Measurements from ENCODE around the gene TBL1XR1.
"Not testable (repeated sequence)": the region's sequence is repeated elsewhere in the genome, so short reads cannot be mapped to it uniquely, and the experiment has no call there.

Gene TBL1XR1

DNA sequence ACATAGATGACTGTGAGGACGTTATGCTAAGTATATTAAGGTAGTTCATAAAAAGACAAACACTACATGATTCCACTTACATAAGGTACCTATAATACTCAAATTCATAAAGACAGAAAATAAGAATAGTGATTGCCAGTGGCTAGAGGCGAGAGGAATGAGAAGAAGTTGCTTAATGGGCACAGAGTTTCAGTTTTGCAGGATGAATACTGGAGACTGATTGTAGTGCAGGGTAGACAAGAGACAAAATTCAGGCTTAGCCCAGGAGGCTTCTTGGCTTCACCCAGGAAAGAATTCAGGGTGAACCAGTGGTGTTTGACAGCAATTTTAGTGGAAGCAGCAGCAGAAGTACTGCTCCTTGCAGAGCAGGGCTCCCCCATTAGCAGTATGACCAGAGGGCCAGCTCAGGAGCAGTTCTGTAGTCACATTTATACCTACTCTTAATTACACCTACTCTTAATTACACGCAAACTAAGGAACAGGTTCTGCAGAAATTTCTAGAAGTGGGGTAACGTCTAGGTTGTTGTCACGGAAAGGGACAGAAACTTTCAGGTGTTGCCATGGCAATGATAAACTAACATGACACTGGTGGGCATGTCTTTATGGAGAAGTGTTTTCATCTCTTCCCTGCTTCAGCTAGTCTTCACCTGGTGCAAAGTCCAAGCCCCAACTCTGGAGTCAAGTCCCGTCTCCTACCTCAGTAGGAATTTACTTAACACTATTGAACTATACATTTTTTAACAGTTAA is 55.2 kb downstream of the TBL1XR1 start:
- TF ChIP-seq, protein P1, sequence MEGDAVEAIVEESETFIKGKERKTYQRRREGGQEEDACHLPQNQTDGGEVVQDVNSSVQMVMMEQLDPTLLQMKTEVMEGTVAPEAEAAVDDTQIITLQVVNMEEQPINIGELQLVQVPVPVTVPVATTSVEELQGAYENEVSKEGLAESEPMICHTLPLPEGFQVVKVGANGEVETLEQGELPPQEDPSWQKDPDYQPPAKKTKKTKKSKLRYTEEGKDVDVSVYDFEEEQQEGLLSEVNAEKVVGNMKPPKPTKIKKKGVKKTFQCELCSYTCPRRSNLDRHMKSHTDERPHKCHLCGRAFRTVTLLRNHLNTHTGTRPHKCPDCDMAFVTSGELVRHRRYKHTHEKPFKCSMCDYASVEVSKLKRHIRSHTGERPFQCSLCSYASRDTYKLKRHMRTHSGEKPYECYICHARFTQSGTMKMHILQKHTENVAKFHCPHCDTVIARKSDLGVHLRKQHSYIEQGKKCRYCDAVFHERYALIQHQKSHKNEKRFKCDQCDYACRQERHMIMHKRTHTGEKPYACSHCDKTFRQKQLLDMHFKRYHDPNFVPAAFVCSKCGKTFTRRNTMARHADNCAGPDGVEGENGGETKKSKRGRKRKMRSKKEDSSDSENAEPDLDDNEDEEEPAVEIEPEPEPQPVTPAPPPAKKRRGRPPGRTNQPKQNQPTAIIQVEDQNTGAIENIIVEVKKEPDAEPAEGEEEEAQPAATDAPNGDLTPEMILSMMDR (IDR thresholded peaks at IDR 0.05; ENCODE audit: insufficient read depth, low read length, poor library complexity, severe bottlenecking) = no peak
- no peak for TF ChIP-seq EZH2phosphoT487 (conservative IDR thresholded peaks at IDR 0.05; ENCODE audit: low read length)
- Histone ChIP-seq H3K4me3 (ENCODE audit: insufficient read depth, low read length, poor library complexity, severe bottlenecking) (no peak overlapping the region), H3K79me2 (ENCODE audit: insufficient read depth, low read length) (peaks cover 100% of the 10 kb centered on the region), H4K20me1 (ENCODE audit: low read depth, low read length) (0 out of 2 replicates have a peak, but pooled peaks cover 8% of the 10 kb centered on the region), H3K9me2 (replicated peaks; ENCODE audit: insufficient read depth, low read length) (no peaks in the 10 kb centered on the region), H3K27me3 (ENCODE audit: low read length) (no peaks in the 10 kb centered on the region), H3F3A (ENCODE audit: insufficient read depth) (peaks cover 64% of the 10 kb centered on the region), H3K9me3 (ENCODE audit: insufficient read depth, low read length) (no peaks in the 10 kb centered on the region), H2AFZ (ENCODE audit: low read depth, low read length, severe bottlenecking) (no peak overlapping the region), H3K4me2 (ENCODE audit: low read depth, low read length, poor library complexity, severe bottlenecking) (peak overlapping the region; percentile 98), H3K9ac (ENCODE audit: low read length) (peak overlapping the region; percentile 26), H3K36me3 (ENCODE audit: low read length) (peaks cover 1% of the 10 kb centered on the region; the same call in 1 of the 2 replicates), H3K27ac (ENCODE audit: low read depth, low read length) (peak overlapping the region; percentile 94)

DNA sequence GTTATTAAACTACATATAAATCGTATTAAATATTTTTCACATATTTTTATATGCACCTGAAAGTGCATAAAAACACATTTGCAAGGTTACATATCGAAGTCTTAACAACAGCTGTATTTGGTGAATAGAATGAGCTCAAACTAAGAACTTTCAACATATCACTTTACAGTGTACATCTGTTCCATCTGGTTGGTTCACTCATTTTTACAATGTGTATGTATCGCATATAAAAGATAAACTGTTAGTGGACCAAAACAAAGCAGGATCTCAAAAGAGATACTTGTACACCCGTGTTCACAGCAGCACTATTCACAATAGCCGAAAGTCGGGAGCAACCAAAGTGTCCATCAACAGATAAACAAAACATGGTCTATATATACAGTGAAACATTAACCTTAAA is 55.8 kb downstream of the TBL1XR1 start:
- Histone ChIP-seq H3K9me3 (ENCODE audit: insufficient read depth, low read length) (no peaks in the 10 kb centered on the region), H2AFZ (ENCODE audit: low read depth, low read length, severe bottlenecking) (no peak overlapping the region), H3K27ac (ENCODE audit: low read depth, low read length) (peak overlapping the region; percentile 94), H3K9ac (ENCODE audit: low read length) (peak overlapping the region; percentile 26), H3F3A (ENCODE audit: insufficient read depth) (peaks cover 64% of the 10 kb centered on the region), H3K79me2 (ENCODE audit: insufficient read depth, low read length) (peaks cover 100% of the 10 kb centered on the region), H3K4me3 (ENCODE audit: insufficient read depth, low read length, poor library complexity, severe bottlenecking) (no peak overlapping the region), H3K27me3 (ENCODE audit: low read length) (no peaks in the 10 kb centered on the region), H3K4me2 (ENCODE audit: low read depth, low read length, poor library complexity, severe bottlenecking) (peak overlapping the region; percentile 98), H3K9me2 (replicated peaks; ENCODE audit: insufficient read depth, low read length) (no peaks in the 10 kb centered on the region), H4K20me1 (ENCODE audit: low read depth, low read length) (peaks cover 12% of the 10 kb centered on the region; the same call in 1 of the 2 replicates), H3K36me3 (ENCODE audit: low read length) (peaks cover 6% of the 10 kb centered on the region; the same call in 1 of the 2 replicates)
- TF ChIP-seq, protein P1 (IDR thresholded peaks at IDR 0.05; ENCODE audit: insufficient read depth, low read length, poor library complexity, severe bottlenecking) = no peak
- TF ChIP-seq EZH2phosphoT487 (conservative IDR thresholded peaks at IDR 0.05; ENCODE audit: low read length) = no peak

DNA sequence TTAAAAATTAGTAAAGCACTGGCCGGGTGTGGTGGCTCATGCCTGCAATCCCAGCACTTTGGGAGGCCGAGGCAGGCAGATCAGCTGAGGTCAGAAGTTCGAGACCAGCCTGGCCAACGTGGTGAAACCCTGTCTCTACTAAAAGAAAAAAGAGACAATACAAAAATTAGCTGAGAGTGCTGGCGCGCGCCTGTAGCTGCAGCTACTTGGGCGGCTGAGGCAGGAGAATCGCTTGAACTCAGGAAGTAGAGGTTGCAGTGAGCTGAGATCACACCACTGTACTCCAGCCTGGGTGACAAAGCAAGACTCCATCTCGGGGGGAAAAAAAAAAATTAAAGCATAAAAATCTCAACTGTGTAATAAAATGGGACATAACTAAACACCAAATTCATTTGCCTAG is 58.1 kb downstream of the TBL1XR1 start:
- peak overlapping the region; percentile 98 for H3K4me2 ChIP-seq (ENCODE audit: low read depth, low read length, poor library complexity, severe bottlenecking)
- H3K9me3 ChIP-seq (ENCODE audit: insufficient read depth, low read length); H3K27me3 ChIP-seq (ENCODE audit: low read length); H3K9me2 ChIP-seq (replicated peaks; ENCODE audit: insufficient read depth, low read length); H2AFZ ChIP-seq (ENCODE audit: low read depth, low read length, severe bottlenecking); H3K4me3 ChIP-seq (ENCODE audit: insufficient read depth, low read length, poor library complexity, severe bottlenecking): not testable (repeated sequence)
- peaks cover 98% of the 10 kb centered on the region for H3K79me2 ChIP-seq (ENCODE audit: insufficient read depth, low read length)
- peak overlapping the region; percentile 18; the same call in 1 of the 2 replicates for H3K9ac ChIP-seq (ENCODE audit: low read length)
- H3F3A ChIP-seq (ENCODE audit: insufficient read depth) = peaks cover 59% of the 10 kb centered on the region
- H4K20me1 ChIP-seq (ENCODE audit: low read depth, low read length) = peaks cover 17% of the 10 kb centered on the region
- peak overlapping the region; percentile 94 for H3K27ac ChIP-seq (ENCODE audit: low read depth, low read length)
- H3K36me3 ChIP-seq (ENCODE audit: low read length) = peaks cover 15% of the 10 kb centered on the region; the same call in 1 of the 2 replicates
